ENCODE measurements around the gene FALEC.

GRCh38 chr1:150575072-150575489 lies 59.5 kb downstream of the FALEC start:
- TF ChIP-seq CTCF (IDR thresholded peaks at IDR 0.05) (no peak), POLR2A (IDR thresholded peaks at IDR 0.05) (no peak)

Measured in lower leg skin (tissue), 3 donors.